ENCODE measurements around the gene KIRREL3.

The KIRREL3 gene

GRCh38 chr11:126497581-126498122, 502.9 kb downstream of the KIRREL3 start:
- DNase-seq = no peak

- no peak for DNase-seq
Observed at GRCh38 chr11:126496576-126497337, 503.8 kb downstream of the KIRREL3 start.

- DNase-seq = no peak
Observed at GRCh38 chr11:126495281-126496220, 505.0 kb downstream of the KIRREL3 start.

- DNase-seq = no peak
Observed at GRCh38 chr11:126494831-126495230, 505.7 kb downstream of the KIRREL3 start.

- DNase-seq = no peak
Observed at GRCh38 chr11:126492331-126493082, 508.1 kb downstream of the KIRREL3 start.

- no peak for DNase-seq
Observed at GRCh38 chr11:126491092-126491491, 509.5 kb downstream of the KIRREL3 start.

GRCh38 chr11:126489836-126490660, 510.5 kb downstream of the KIRREL3 start:
- DNase-seq = no peak

GRCh38 chr11:126488591-126489370, 511.8 kb downstream of the KIRREL3 start:
- no peak for DNase-seq

GRCh38 chr11:126487711-126488110, 512.9 kb downstream of the KIRREL3 start:
- DNase-seq = no peak

- DNase-seq = no peak
Observed at GRCh38 chr11:126485986-126486635, 514.5 kb downstream of the KIRREL3 start.

- no peak for DNase-seq
Observed at GRCh38 chr11:126485021-126485792, 515.4 kb downstream of the KIRREL3 start.

- DNase-seq = no peak
Observed at GRCh38 chr11:126484266-126484665, 516.3 kb downstream of the KIRREL3 start.

- DNase-seq = no peak
Observed at GRCh38 chr11:126483621-126484195, 516.9 kb downstream of the KIRREL3 start.

GRCh38 chr11:126482586-126483108, 517.9 kb downstream of the KIRREL3 start:
- no peak for DNase-seq

GRCh38 chr11:126481303-126481680, 519.3 kb downstream of the KIRREL3 start:
- no peak for DNase-seq

GRCh38 chr11:126480410-126481302, 519.9 kb downstream of the KIRREL3 start:
- DNase-seq = peak; percentile 61

GRCh38 chr11:126480015-126480409, 520.6 kb downstream of the KIRREL3 start:
- DNase-seq = no peak

Measured in activated T-cell treated with anti-CD3 and anti-CD28 coated beads for 4 hours (primary cell).